Upper lobe of right lung (tissue), 1 donor: ENCODE results near the gene PXYLP1. TPM values are rescaled to one million over a fixed set of nuclear protein-coding genes. Genes with fewer than 3 reads are reported as not detected.

Experiments
- ATAC-seq: fragments of 200-7000 bp; cut with Tn5 transposase; one replicate; pipeline ENCODE4 v1.9.1; 2020; ENCODE audit warnings: mild to moderate bottlenecking, moderate library complexity
- DNase-seq: peaks from one replicate; pipeline ENCODE4 v3.0.0-alpha.2; 2020
- H3K27ac ChIP-seq: fragments of 200-600 bp; one replicate; pipeline ENCODE4 v1.8.0; 2022
- H3K27me3 ChIP-seq: fragments of 200-600 bp; one replicate; pipeline ENCODE4 v1.8.0; 2022; ENCODE audit warnings: mild to moderate bottlenecking
- H3K36me3 ChIP-seq: fragments of 200-600 bp; one replicate; pipeline ENCODE4 v1.8.0; 2022
- H3K4me1 ChIP-seq: fragments of 200-600 bp; one replicate; pipeline ENCODE4 v1.8.0; 2022
- H3K4me3 ChIP-seq: fragments of 200-600 bp; one replicate; pipeline ENCODE4 v1.8.0; 2022; ENCODE audit warnings: mild to moderate bottlenecking
- H3K9me3 ChIP-seq: fragments of 200-600 bp; one replicate; pipeline ENCODE4 v1.8.0; 2022
- intact Hi-C: fragments of 100-400 bp; cut with DNase I; formaldehyde crosslinking; loops from one replicate; pipeline ENCODE4 v1.11.0; 2022
- total RNA-seq: library from RNA; stranded (reverse); fragmentation: NEBNext Ultra II Directional; extraction: Animal tissue kit (Norgen Biotek cat#: 25700); gene quantifications from one replicate; pipeline ENCODE4 v1.2.1, GENCODE V29; 2021
- TF ChIP-seq, protein P1 (sequence below): fragments of 200-600 bp; IDR thresholded peaks from one replicate; pipeline ENCODE4 v1.8.0; 2022; ENCODE audit warnings: antibody characterized with exemption
- donor health status: DM: no; HTN: yes; CAD: no; lungs with severe emphysema.

PXYLP1 gene
- total RNA-seq, 1 donor from 2014 or later = 13.6 TPM

DNA sequence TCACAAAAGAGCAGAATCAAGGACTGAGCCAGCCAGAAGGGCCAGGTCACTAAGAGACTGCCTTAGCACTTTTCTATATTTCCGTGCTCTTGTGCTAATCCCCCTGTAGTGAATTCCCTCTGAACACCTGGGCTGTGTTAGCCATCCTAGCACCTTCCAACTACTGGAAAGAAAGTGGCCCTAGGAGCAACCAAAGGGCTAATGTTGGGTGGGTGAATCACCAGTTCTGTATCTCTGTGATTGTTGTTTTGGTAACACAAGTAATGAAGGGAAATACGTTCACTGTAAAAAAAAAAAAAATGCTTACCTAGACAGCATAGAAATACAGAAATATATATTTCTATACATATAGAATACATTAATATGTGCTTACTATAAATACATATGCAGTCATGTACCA, 43.9 kb downstream of the PXYLP1 start:
- Histone ChIP-seq H3K27ac (peak overlapping the region; percentile 30), H3K27me3 (no peaks in the 10 kb centered on the region), H3K36me3 (no peaks in the 10 kb centered on the region), H3K4me3 (no peak overlapping the region), H3K9me3 (no peaks in the 10 kb centered on the region), H3K4me1 (peaks cover 12% of the 10 kb centered on the region)
- intact Hi-C loops = no loop called here
- DNase-seq (no peak), ATAC-seq (no peak)
- TF ChIP-seq, protein P1, sequence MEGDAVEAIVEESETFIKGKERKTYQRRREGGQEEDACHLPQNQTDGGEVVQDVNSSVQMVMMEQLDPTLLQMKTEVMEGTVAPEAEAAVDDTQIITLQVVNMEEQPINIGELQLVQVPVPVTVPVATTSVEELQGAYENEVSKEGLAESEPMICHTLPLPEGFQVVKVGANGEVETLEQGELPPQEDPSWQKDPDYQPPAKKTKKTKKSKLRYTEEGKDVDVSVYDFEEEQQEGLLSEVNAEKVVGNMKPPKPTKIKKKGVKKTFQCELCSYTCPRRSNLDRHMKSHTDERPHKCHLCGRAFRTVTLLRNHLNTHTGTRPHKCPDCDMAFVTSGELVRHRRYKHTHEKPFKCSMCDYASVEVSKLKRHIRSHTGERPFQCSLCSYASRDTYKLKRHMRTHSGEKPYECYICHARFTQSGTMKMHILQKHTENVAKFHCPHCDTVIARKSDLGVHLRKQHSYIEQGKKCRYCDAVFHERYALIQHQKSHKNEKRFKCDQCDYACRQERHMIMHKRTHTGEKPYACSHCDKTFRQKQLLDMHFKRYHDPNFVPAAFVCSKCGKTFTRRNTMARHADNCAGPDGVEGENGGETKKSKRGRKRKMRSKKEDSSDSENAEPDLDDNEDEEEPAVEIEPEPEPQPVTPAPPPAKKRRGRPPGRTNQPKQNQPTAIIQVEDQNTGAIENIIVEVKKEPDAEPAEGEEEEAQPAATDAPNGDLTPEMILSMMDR = no peak

- no peaks in the 10 kb centered on the region for H3K36me3 ChIP-seq
- H3K4me1 ChIP-seq = peaks cover 12% of the 10 kb centered on the region
- intact Hi-C loops = no loop called here
- TF ChIP-seq, protein P1 = peak; percentile 14
- no peak for DNase-seq
- H3K27me3 ChIP-seq = no peaks in the 10 kb centered on the region
- no peaks in the 10 kb centered on the region for H3K9me3 ChIP-seq
- peak; percentile 73 for ATAC-seq
- no peak overlapping the region for H3K4me3 ChIP-seq
- no peak overlapping the region for H3K27ac ChIP-seq
Observed at GRCh38 chr3:141275973-141276372, 44.3 kb downstream of the PXYLP1 start.

- ATAC-seq = no peak
- no peaks in the 10 kb centered on the region for H3K36me3 ChIP-seq
- intact Hi-C loops = no loop called here
Observed at GRCh38 chr3:141276398-141276797, 44.8 kb downstream of the PXYLP1 start.

DNA sequence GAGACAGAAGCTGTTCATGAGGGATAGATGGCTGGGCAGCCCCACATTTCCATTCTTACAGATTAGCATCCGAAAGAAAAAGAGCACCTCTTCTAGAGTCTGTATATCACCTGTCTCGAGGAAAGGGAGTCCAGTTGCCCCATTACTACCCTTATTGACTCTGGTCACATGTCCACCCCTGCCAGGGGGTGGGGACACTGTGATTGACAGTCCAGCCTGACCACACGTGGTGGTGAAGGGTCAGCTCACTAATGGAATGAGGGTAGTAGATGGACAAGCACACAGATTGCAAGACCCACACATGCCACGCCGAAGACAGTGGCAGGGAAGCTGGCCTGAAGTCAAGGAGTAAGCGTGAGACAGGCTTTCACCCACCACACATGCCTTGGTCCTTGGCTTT, 45.8 kb downstream of the PXYLP1 start:
- TF ChIP-seq, protein P1 = no peak
- no peaks in the 10 kb centered on the region for H3K9me3 ChIP-seq
- no peaks in the 10 kb centered on the region for H3K27me3 ChIP-seq
- no peak for ATAC-seq
- peaks cover 12% of the 10 kb centered on the region for H3K4me1 ChIP-seq
- no peaks in the 10 kb centered on the region for H3K36me3 ChIP-seq
- intact Hi-C loops = no loop called here
- H3K4me3 ChIP-seq = no peak overlapping the region
- no peak overlapping the region for H3K27ac ChIP-seq
- DNase-seq = no peak

More at GRCh38 chr3:141276398-141276797, 44.8 kb downstream of the PXYLP1 start:
- Histone ChIP-seq H3K27me3 (no peaks in the 10 kb centered on the region), H3K4me1 (peaks cover 12% of the 10 kb centered on the region), H3K9me3 (no peaks in the 10 kb centered on the region), H3K27ac (no peak overlapping the region), H3K4me3 (no peak overlapping the region)
- TF ChIP-seq, protein P1 = no peak
- DNase-seq = no peak

GRCh38 chr3:141278196-141279076, 46.8 kb downstream of the PXYLP1 start:
- Histone ChIP-seq H3K27ac (no peak overlapping the region), H3K4me3 (no peak overlapping the region), H3K4me1 (peaks cover 12% of the 10 kb centered on the region), H3K36me3 (no peaks in the 10 kb centered on the region), H3K27me3 (no peaks in the 10 kb centered on the region), H3K9me3 (no peaks in the 10 kb centered on the region)
- TF ChIP-seq, protein P1 = no peak
- ATAC-seq = no peak
- intact Hi-C loops = no loop called here
- no peak for DNase-seq
